Natural killer cell (primary cell): Measurements from ENCODE around the gene LPCAT3. TPM values are rescaled to one million over a fixed set of nuclear protein-coding genes. Genes with fewer than 3 reads are reported as not detected.
A peak's percentile ranks its signal among the peaks of the same experiment; 100 is the strongest.

Source experiments
- ATAC-seq, 3 donors: fragments of 150-1000 bp in 2 of 3; fragments of 200-7000 bp in 1 of 3; cut with Tn5 transposase; 1 replicate in 1 of 3; 2 replicates in 2 of 3; pipeline ENCODE4 v1.10.0; 2021; ENCODE audit warnings: mild to moderate bottlenecking in 2 of 3, moderate library complexity in 2 of 3
- DNase-seq, 2 donors: peaks; one replicate each; pipeline versions ENCODE4 v3.0.0 to v3.0.0-alpha.2; 2013 to 2021; ENCODE audit warnings: mixed read lengths in 1 of 2
- H3K27ac ChIP-seq: one replicate; pipeline ENCODE4 v1.5.1; 2013; ENCODE audit warnings: mild to moderate bottlenecking, low read length
- H3K27me3 ChIP-seq: one replicate; pipeline ENCODE4 v1.6.1; 2013; ENCODE audit warnings: low read length; ENCODE audit not compliant: control insufficient read depth, insufficient read depth
- H3K36me3 ChIP-seq: one replicate; pipeline ENCODE4 v1.6.1; 2013; ENCODE audit warnings: low read length; ENCODE audit not compliant: control insufficient read depth, insufficient read depth
- H3K4me1 ChIP-seq: one replicate; pipeline ENCODE4 v1.6.1; 2013; ENCODE audit warnings: low read length; ENCODE audit not compliant: control insufficient read depth, insufficient read depth
- H3K4me3 ChIP-seq: one replicate; pipeline ENCODE4 v1.5.1; 2013; ENCODE audit warnings: low read length
- H3K9me3 ChIP-seq: one replicate; pipeline ENCODE4 v1.6.1; 2013; ENCODE audit warnings: low read length; ENCODE audit not compliant: control insufficient read depth, insufficient read depth
- H3K27ac Mint-ChIP-seq, 2 donors: one replicate each; pipeline ENCODE4 v1.8.0; 2022; ENCODE audit warnings: mild to moderate bottlenecking in 2 of 2, mixed read lengths in 2 of 2, moderate library complexity in 1 of 2
- H3K27me3 Mint-ChIP-seq, 2 donors: one replicate each; pipeline ENCODE4 v1.8.0; 2022; ENCODE audit warnings: low read depth in 2 of 2, mixed read lengths in 2 of 2
- H3K36me3 Mint-ChIP-seq: one replicate; pipeline ENCODE4 v1.8.0; 2022; ENCODE audit warnings: mixed read lengths
- H3K4me1 Mint-ChIP-seq, 2 donors: one replicate each; pipeline ENCODE4 v1.8.0; 2022; ENCODE audit warnings: mixed read lengths in 2 of 2
- H3K4me3 Mint-ChIP-seq: one replicate; pipeline ENCODE4 v1.8.0; 2022; ENCODE audit warnings: mild to moderate bottlenecking, moderate library complexity, mixed read lengths
- H3K9me3 Mint-ChIP-seq, 2 donors: one replicate each; pipeline ENCODE4 v1.8.0; 2022; ENCODE audit warnings: mixed read lengths in 2 of 2
- WGBS: methylation state at CpG from one replicate; pipeline ENCODE4 v1.1.7; 2013; ENCODE audit warnings: missing lambda C conversion rate; ENCODE audit not compliant: insufficient coverage; 5-methylcytosine and 5-hydroxymethylcytosine counted together
- intact Hi-C: fragments of 100-400 bp; cut with micrococcal nuclease; formaldehyde crosslinking; loops from one replicate; pipeline ENCODE4 v1.14.2; 2022
- total RNA-seq, 4 donors: library from RNA; stranded (reverse); fragments of 120-200 nt in 1 of 4; gene quantifications; one replicate each; pipeline versions ENCODE4 v1.2.3 to v1.2.4, GENCODE V29; 2013 to 2022
- TF ChIP-seq, protein P1 (sequence below): fragments of 200-600 bp; IDR thresholded peaks from one replicate; pipeline ENCODE4 v1.8.0; 2022; ENCODE audit warnings: antibody characterized with exemption

The LPCAT3 gene
- total RNA-seq, 3 donors from 2014 or later (not counting 1 experiment from before 2014, with no cell fraction given): 45.6 to 54.3 (median 45.6) TPM

- TF ChIP-seq, protein P1, sequence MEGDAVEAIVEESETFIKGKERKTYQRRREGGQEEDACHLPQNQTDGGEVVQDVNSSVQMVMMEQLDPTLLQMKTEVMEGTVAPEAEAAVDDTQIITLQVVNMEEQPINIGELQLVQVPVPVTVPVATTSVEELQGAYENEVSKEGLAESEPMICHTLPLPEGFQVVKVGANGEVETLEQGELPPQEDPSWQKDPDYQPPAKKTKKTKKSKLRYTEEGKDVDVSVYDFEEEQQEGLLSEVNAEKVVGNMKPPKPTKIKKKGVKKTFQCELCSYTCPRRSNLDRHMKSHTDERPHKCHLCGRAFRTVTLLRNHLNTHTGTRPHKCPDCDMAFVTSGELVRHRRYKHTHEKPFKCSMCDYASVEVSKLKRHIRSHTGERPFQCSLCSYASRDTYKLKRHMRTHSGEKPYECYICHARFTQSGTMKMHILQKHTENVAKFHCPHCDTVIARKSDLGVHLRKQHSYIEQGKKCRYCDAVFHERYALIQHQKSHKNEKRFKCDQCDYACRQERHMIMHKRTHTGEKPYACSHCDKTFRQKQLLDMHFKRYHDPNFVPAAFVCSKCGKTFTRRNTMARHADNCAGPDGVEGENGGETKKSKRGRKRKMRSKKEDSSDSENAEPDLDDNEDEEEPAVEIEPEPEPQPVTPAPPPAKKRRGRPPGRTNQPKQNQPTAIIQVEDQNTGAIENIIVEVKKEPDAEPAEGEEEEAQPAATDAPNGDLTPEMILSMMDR: no peak
- intact Hi-C loops: loop anchor here (1.0 kb wide), 2 partner anchors 20 to 40 kb away; partner anchors contain the start of gene C12orf57
- peaks cover 52% of the 10 kb centered on the region for H3K4me1 ChIP-seq
- H3K27ac ChIP-seq: peak overlapping the region; percentile 38
- Mint-ChIP-seq H3K27me3 (no peaks in the 10 kb centered on the region), H3K4me1 (peaks cover 32 to 43% of the 10 kb centered on the region in 2 donors), H3K36me3 (peaks cover 6% of the 10 kb centered on the region), H3K4me3 (no peak overlapping the region), H3K9me3 (no peaks in the 10 kb centered on the region), H3K27ac (peak overlapping the region; percentile 80 to 82)
- H3K4me3 ChIP-seq: no peak overlapping the region
- peaks cover 60% of the 10 kb centered on the region for H3K36me3 ChIP-seq
- WGBS: 80% methylated on average over 8 of the region's 8 CpGs
- no peak for ATAC-seq
- no peak for DNase-seq
- no peaks in the 10 kb centered on the region for H3K9me3 ChIP-seq
- H3K27me3 ChIP-seq: no peaks in the 10 kb centered on the region
These were observed 53.7 kb downstream of the LPCAT3 start for GRCh38 chr12:6964605-6965025.

- H3K27me3 ChIP-seq: no peaks in the 10 kb centered on the region
- ATAC-seq (no peak), DNase-seq (no peak)
- no peaks in the 10 kb centered on the region for H3K27me3 Mint-ChIP-seq
- no peak overlapping the region for H3K4me3 Mint-ChIP-seq
- H3K36me3 Mint-ChIP-seq: peaks cover 6% of the 10 kb centered on the region
- peak overlapping the region; percentile 80 to 82 for H3K27ac Mint-ChIP-seq
- H3K36me3 ChIP-seq: peaks cover 58% of the 10 kb centered on the region
- peaks cover 32 to 44% of the 10 kb centered on the region in 2 donors for H3K4me1 Mint-ChIP-seq
- H3K9me3 ChIP-seq: no peaks in the 10 kb centered on the region
- 88% methylated on average over 17 of the region's 17 CpGs for WGBS
- intact Hi-C loops: no loop called here
- no peak overlapping the region for H3K27ac ChIP-seq
- no peak overlapping the region for H3K4me3 ChIP-seq
- H3K4me1 ChIP-seq: peaks cover 52% of the 10 kb centered on the region
- H3K9me3 Mint-ChIP-seq: no peaks in the 10 kb centered on the region
- TF ChIP-seq, protein P1: no peak
These were observed 54.4 kb downstream of the LPCAT3 start for GRCh38 chr12:6963791-6964413.

DNA sequence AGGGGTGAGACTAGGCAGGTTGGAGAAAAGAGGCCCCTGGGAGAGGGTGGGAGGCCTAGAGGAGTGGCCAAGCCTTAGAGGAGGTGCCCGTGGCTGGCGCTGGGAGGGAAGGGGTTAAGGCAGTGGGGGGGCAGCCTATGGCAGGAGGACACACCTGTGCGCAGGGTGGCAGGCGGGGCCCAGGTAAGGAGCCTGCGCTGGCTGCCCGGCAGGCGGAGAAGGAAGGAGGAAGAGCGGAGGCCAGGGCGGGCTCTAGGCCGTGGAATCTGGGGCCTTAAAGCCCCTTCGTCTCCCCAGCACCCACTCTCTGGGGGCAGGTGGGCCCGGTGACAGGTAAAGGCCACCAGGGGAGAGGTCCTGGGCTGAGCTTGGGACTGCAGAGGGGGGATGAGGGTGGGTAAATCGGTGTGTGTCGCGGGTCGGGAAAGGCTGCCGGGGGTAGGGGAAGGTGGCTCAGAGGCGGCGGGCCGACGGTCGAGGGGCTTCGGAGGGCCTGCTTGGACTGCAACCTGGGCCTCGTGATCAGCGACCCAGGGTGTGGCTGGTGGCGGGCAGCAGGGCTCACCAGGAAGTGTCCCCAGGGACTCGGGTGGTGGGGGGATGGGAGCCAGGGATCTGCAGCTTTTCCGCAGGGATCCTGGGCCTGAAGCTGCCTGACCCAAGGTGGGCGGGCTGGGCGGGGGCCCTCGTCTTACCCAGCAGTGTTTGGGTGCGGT lies 55.1 kb downstream of the LPCAT3 start:
- DNase-seq (no peak), ATAC-seq (no peak)
- Histone ChIP-seq H3K4me3 (no peak overlapping the region), H3K4me1 (peaks cover 58% of the 10 kb centered on the region), H3K36me3 (peaks cover 57% of the 10 kb centered on the region), H3K27me3 (no peaks in the 10 kb centered on the region), H3K27ac (peak overlapping the region; percentile 96), H3K9me3 (no peaks in the 10 kb centered on the region)
- WGBS: 90% methylated on average over 32 of the region's 32 CpGs
- Mint-ChIP-seq H3K4me1 (peaks cover 36 to 47% of the 10 kb centered on the region in 2 donors), H3K36me3 (peaks cover 6% of the 10 kb centered on the region), H3K9me3 (no peaks in the 10 kb centered on the region), H3K27me3 (no peaks in the 10 kb centered on the region), H3K4me3 (no peak overlapping the region), H3K27ac (peak overlapping the region in 1 of 2 donors; percentile 98)
- intact Hi-C loops: no loop called here
- TF ChIP-seq, protein P1: no peak
